ENCODE data around the gene HPS4. TPM values are rescaled to one million over a fixed set of nuclear protein-coding genes. Genes with fewer than 3 reads are reported as not detected.

HPS4 gene
- total RNA-seq, 1 experiment from 2014 or later, result 26.2 TPM

GRCh38 chr22:26522592-26522991 lies 39.0 kb upstream of the HPS4 start:
- intact Hi-C loops (cut with micrococcal nuclease; ENCODE audit: unreplicated experiment), result no loop called here
- H3K4me1 ChIP-seq (ENCODE audit: control insufficient read depth, insufficient read depth, low read length), result no peaks in the 10 kb centered on the region
- no peaks in the 10 kb centered on the region for H3K9me3 ChIP-seq (ENCODE audit: control insufficient read depth, insufficient read depth, low read depth, low read length)
- H3K36me3 ChIP-seq (ENCODE audit: control insufficient read depth, insufficient read depth, low read length), result no peaks in the 10 kb centered on the region
- ChIA-PET POLR2A (no interaction called here), CTCF (no interaction called here)
- no TSS peak for BruUV-seq (replicated peaks)
- H3K4me3 ChIP-seq (ENCODE audit: low read depth in 2 of 2, low read length in 2 of 2), result no peak overlapping the region
- no peaks in the 10 kb centered on the region for H3K27me3 ChIP-seq (ENCODE audit: control insufficient read depth, insufficient read depth, low read length)
- H3K27ac ChIP-seq (ENCODE audit: low read length), result no peak overlapping the region
- in situ Hi-C loops (cut with HindIII; ENCODE audit: low pct_unique_long_range_greater_than_20kb, low sequenced_read_pairs), result no loop called here
- TF ChIP-seq SIN3A (IDR thresholded peaks at IDR 0.05; ENCODE audit: borderline replicate concordance, insufficient read depth, low read depth, low read length), result no peak
- no peak for TF ChIP-seq TCF7L2 (IDR thresholded peaks at IDR 0.05; ENCODE audit: low read depth, low read length)
- no peak for TF ChIP-seq REST (IDR thresholded peaks at IDR 0.05; ENCODE audit: insufficient read depth in 1 of 2, low read depth in 2 of 2, low read length in 1 of 2)
- TF ChIP-seq POLR2AphosphoS5 (IDR thresholded peaks at IDR 0.05; ENCODE audit: low read depth, low read length), result no peak
- TF ChIP-seq CTCF (IDR thresholded peaks at IDR 0.05), result no peak
- DNase-seq (ENCODE audit: low read depth, low spot score), result no peak
- no peak for ATAC-seq

DNA sequence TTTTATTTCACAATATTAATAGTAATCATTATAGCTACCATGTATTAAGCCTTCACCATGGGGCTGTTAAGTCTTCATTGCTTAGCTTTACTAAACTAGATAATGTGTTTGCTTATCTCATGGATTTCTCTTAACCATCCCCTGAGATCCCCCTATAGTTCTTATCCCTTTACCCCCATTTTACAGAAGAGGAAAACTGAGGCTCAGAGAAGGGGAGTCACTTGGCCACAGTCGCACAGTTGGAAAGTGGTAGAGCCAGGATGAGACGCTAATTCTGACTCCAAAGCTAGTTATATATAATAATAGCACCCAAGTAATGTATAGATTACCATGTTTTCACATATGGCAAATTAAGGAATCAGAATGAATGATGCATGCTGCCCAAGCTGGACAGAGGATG lies 38.4 kb upstream of the HPS4 start:
- no TSS peak for BruUV-seq (replicated peaks)
- ChIA-PET POLR2A (no interaction called here), CTCF (no interaction called here)
- TF ChIP-seq CTCF (IDR thresholded peaks at IDR 0.05), result no peak
- TF ChIP-seq POLR2AphosphoS5 (IDR thresholded peaks at IDR 0.05; ENCODE audit: low read depth, low read length), result no peak
- TF ChIP-seq SIN3A (IDR thresholded peaks at IDR 0.05; ENCODE audit: borderline replicate concordance, insufficient read depth, low read depth, low read length), result no peak
- TF ChIP-seq REST (IDR thresholded peaks at IDR 0.05; ENCODE audit: insufficient read depth in 1 of 2, low read depth in 2 of 2, low read length in 1 of 2), result no peak
- TF ChIP-seq TCF7L2 (IDR thresholded peaks at IDR 0.05; ENCODE audit: low read depth, low read length), result no peak
- Histone ChIP-seq H3K36me3 (ENCODE audit: control insufficient read depth, insufficient read depth, low read length) (no peaks in the 10 kb centered on the region), H3K9me3 (ENCODE audit: control insufficient read depth, insufficient read depth, low read depth, low read length) (no peaks in the 10 kb centered on the region), H3K27me3 (ENCODE audit: control insufficient read depth, insufficient read depth, low read length) (no peaks in the 10 kb centered on the region), H3K4me3 (ENCODE audit: low read depth in 2 of 2, low read length in 2 of 2) (no peak overlapping the region), H3K27ac (ENCODE audit: low read length) (no peak overlapping the region), H3K4me1 (ENCODE audit: control insufficient read depth, insufficient read depth, low read length) (no peaks in the 10 kb centered on the region)
- in situ Hi-C loops (cut with HindIII; ENCODE audit: low pct_unique_long_range_greater_than_20kb, low sequenced_read_pairs), result no loop called here
- intact Hi-C loops (cut with micrococcal nuclease; ENCODE audit: unreplicated experiment), result no loop called here
- ATAC-seq (no peak), DNase-seq (ENCODE audit: low read depth, low spot score) (no peak)

Data from Panc1 (cell line).